HG03135 (cell line): ENCODE measurements around the gene DPH3.
A peak's percentile ranks its signal among the peaks of the same experiment; 100 is the strongest.
"Not testable (repeated sequence)": the region's sequence is repeated elsewhere in the genome, so short reads cannot be mapped to it uniquely, and the experiment has no call there.

Source experiments
- ATAC-seq: cut with Tn5 transposase; IDR thresholded peaks from one replicate; pipeline ENCODE4 v1.9.1; 2021; ENCODE audit warnings: mild to moderate bottlenecking, moderate library complexity; ENCODE audit not compliant: unreplicated experiment

The DPH3 gene

DNA sequence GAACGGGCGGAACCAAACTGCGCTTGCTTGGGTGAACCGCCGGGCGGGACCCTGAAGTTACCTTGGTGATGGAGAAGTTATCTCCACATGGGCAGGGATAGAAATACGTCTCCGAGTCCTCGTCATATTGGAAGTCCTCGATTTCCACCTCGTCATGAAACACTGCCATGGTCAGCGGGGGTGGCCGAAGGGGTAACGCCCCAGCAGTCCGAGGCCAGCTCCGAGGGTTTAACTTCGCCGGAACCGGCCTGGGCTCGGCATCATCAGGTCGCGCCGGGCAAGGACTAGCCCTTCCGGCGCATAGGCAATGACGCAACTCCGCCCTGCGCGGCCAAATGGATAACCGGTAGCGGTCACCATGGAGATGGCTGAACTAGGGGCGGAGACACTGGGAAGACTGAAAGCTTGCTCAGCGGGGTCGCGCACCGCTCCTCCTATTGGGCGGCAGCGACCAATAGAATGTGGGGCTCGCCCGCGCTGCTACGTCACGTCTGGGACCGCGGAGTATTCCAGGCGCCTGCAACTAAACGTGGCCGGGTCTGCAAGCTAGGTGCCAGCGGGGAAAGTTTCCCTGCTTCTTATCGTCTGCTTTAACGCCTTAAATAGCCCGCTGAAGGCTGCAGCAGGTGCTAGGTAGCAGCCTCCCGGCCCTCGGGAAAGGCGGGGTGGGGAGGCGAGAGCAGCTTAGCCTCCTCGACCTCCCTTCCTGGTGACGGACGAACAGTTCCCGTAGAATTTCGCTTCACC is at the start of gene DPH3, which contains the start of gene OXNAD1:
Gene DPH3, minus strand, starts transcription at position 236 of the 747 bp plus-strand sequence. Its CDS starts 67 bp downstream, at position 169.
Gene OXNAD1, plus strand, starts transcription at position 505 of the 747 bp plus-strand sequence. CDS start 5,741 bp downstream, outside the sequence.
- peak; percentile 99 for ATAC-seq

DNA sequence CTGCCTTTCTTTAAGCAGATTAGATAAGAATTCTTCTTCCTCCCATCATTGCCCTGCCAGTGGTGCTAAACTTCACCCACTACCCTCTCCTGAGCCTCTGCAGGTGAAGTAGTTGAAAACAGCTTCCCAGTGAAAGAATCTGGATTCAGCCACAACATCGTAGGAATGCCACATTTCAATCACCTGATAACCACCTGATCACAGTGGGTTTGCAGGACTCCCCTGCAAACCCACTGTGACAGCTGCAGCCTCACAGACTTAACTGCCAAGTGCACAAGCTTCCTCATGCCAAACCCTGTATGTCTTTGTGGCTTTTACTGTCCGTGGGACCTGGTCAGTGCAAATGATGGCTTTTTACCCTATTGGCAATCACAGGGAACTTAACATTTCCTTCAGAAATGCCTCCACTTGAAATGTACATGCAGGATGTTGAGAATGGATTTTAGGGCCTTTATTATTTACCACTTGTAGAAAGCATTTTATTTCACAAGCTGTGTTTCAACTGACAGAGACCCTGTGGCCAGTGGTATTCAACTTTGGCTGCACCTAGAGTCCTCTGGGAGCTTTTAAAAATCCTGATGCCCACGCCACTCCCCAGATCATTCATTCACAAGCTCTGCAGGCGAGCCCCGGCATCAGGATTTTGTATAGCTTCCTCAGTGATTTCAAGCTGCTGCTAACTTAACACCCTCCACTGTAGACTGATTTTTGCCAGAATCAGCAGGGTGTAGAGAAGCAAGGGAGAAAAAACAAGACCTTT is 49.3 kb upstream of the DPH3 start:
- ATAC-seq: no peak

DNA sequence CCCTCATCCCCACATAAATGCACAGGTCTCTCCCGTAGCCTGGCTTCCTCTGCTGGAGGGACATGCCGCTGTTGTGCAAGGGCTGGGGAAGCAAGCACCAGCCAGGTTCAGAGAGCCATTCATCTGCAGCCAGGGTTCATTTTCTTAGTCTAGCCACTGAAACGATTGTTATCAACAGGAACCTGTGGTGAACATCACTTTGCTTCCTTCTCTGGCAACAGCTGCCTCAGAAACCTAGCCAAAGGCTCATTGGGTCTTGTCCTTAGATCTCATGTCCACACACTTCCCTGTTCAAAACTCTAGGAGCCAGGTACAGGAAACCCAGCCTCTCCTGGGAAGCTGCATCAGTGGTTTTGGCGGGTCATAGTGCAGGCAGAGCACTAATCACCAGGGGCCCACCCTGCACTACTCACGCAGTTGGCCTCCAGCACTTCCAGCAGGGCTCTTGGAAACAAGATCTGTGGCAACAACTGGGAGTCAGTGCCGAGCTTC is 47.3 kb upstream of the DPH3 start:
- peak; percentile 69 for ATAC-seq

DNA sequence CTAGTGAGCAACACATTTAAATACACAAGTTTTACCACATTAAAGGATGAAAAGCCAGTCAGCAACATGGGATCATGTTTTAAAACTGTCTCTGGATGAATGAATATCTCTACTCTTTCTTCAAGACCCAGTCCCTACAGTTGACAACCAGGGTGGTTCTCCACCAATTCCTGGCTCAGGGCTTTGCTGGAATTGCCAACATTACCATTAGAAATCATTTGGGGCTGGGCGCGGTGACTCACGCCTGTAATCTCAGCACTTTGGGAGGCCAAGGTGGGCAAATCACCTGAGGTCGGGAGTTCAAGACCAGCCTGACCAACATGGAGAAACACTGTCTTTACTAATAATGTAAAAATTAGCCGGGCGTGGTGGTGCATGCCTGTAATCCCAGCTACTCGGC is 45.7 kb upstream of the DPH3 start:
- not testable (repeated sequence) for ATAC-seq

DNA sequence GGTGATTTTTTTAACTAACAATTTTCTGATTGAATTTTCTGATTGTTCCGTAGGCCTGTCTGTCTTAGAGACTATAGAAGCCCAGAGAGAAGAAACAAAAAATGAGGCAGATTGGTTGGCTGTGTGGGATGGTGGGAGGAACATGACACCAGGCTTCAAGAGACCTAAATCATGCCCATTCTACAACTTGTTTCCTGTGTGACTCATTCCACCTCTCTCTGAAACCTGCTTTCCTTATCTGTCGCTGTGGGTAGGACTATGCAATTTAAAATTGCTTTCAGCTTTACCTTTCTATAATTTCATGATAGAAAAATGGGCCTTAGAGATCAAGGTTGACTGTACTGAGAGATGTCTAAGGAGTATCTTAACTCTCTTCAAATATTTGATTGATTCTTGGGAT is 44.8 kb upstream of the DPH3 start:
- peak; percentile 67 for ATAC-seq

DNA sequence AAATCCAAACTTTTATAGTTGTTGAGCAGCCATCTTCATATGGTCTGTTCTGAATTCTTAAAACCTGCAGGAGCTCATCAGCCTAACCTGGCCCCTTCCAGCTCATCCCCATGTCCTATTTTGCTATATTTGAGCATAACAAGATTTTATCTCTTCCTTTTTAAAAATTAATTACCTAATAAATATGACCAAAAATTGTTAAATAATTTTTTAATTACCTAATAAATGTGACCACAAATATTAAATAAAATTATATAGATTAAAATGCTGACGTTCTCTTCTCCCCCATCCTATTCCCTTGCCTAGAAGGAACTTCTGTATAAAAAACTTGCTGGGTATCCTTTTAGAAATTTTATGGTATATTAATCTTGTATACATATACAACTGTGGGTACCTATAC is 44.0 kb upstream of the DPH3 start:
- no peak for ATAC-seq

DNA sequence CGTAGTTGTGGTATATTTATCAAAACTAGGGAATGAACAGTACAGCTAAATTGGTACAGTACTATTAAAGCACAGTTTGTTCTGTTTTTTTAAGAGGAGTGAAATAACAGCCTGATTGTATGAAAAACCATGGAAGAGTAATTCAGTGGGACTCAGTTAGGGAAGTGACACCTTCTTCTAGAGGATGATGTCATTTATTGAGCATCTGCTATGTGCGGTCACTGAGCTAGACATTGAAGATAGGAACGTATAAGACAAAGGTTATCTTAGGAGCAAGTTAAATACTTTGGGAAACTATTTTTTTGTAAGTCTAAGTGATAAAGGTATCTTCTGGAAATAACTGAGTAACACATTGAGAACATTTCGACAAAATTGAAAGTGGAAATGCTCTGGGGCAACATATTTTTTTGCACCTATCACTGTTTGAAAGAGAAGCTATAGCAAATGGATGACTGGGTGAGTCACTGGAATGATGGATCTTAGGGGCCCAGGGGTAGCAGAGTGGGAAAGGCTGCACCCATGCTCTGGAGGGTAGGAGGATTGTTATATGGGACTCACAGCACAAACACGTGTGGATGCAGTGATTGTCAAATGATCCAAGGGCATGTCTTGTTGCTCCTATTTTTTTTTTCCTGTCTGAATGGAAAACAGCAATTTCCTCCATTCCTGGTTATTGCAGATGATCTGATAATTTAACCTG is 43.2 kb upstream of the DPH3 start:
- ATAC-seq: no peak

DNA sequence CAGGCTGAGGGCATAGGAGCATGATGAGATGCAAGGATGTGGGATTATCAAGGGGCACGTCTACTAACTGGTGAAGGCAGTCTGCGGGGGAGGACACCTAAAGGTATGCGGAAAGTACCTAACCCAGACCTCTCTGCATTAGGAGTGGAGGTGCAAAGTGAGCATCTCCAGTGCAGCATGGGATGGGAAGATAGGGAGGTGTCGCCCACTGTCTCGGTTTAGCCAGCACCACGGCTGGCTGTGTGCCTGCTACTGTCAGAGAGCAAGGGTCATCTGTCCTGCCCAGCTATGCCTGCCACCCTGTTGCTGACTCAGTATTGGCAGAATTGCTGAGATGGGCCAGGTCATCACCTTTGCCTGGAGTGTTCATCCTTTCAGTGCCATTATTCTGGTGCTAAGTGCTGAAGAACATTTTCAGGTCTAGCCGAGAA is 40.4 kb upstream of the DPH3 start:
- no peak for ATAC-seq

DNA sequence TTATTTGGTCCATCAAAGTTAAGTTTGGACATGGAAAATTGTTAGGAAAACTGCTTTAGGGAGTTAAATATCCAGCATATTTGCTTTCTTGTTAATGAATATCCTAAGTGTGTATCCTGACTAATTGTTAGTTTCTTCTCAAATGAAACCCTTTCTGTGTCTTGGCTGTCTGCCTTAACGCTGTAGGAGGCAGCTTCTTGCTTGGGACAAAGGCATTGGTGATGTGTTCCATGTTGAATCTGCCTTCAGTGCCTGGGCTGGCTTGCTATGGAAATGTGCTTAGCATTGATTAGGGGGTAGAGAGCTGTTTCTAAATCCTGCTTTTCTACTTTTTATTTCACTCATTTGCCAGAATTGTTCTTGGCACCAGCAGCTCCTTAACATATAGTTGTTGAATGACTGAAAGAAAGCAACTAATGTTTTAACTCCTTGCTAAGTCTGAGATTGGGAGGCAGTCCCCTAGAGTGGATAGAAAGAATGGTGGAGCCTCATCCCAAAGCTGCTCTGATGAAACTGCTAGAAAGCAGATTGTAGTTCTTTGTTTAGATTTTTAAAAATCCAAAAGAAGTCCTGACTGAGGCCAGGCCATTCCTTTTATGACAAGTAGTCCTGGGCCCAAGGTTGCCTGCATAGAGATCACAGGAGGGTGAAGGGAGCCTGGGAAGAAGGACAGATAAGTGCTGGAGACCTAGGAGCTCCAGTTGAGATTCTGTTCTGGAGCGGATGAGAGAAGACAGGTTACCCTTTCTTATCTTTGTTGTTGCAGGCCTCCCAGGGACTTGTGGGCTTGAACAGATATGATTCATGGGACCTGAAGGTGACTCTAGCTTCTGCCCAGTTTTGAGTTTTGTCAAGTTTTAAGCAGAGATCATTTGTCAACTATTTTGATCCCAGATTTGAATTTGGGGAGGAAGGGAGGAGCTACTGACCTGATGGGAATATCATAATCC is 39.6 kb upstream of the DPH3 start:
- no peak for ATAC-seq

DNA sequence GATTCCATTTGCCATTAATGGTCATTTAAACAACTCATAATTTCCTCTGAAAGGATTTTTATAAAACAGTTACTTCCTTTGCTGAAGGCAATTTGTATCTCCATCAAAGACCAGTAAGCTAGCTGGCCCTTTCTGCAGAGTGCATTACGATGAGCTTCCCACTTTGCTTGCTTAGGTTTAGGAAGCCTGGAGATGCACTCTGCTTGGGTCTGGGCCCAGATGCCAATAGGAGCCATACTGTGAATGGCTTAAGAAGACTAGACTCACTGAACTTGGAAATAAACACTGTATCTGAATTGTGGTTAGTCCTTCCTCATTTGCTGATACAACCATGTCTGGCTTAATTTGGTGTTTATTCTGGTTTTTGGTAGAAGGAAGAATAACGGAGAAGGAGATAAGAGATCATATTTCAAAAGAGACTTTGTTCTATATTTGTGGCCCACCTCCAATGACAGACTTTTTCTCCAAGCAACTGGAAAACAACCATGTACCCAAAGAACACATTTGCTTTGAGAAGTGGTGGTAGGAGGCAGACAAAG is 38.4 kb upstream of the DPH3 start:
- ATAC-seq: no peak

DNA sequence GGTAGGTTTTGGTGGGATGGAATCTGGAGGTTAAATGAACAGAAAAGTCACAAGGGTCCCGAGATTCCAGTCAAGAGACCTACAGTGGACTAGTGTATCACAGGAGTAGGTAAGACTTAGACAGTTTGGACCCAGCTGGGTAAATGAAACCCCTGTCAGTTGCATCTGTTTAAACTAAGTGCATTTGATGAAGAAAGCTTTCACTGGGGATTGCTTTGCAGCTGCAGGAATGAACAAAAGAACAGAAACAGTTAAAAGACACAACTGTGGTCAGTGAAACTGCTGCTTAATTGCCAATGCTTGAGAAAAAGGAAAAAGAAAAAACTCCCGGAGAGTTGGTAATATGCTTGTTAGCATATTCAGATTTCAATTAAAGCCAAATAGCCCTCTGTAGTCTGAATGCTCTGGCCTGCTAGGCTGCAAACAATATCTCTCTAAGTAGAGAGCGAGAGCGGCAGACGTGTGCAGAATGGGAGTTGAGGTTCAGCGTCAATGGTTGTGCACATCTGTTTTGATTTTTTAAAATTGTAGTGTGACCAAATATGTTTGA is 37.4 kb upstream of the DPH3 start:
- no peak for ATAC-seq

DNA sequence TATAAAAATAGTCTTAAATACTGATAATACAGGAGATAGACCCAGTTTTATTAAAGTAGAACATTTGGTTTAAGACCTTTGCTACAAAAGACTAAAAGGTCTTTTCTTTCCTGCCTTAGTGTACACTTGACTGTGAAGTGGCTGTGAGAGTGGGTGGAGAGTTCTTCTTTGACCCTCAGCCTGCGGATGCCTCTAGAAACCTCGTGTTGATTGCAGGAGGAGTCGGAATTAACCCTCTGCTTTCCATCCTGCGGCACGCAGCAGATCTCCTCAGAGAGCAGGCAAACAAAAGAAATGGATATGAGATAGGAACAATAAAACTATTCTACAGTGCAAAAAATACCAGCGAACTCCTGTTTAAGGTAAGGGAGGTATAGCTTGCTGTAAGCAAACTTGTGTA is 36.8 kb upstream of the DPH3 start:
- ATAC-seq: no peak

DNA sequence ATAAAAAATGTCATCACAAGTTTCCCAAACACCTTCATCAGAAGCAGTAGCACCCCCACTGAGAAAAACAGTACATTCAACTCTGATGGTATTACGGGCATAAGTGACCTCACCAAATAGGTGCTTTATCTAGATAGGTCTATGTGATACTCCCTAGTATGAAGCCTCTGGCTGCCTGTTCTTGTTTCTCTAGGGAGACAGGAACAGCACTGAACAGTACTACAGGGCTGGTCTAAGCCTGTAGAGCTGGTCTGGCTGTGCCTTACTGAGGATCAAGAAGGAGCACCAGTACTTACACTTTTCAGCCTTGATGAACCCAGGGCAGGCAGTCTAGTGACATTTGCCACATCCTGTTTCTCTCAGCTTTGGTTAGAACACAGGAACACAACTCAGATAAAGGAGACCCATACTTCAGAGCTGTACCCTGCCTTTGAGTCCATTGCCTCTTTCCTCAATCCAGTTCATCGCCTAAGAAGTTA is 36.2 kb upstream of the DPH3 start:
- ATAC-seq: peak; percentile 63

DNA sequence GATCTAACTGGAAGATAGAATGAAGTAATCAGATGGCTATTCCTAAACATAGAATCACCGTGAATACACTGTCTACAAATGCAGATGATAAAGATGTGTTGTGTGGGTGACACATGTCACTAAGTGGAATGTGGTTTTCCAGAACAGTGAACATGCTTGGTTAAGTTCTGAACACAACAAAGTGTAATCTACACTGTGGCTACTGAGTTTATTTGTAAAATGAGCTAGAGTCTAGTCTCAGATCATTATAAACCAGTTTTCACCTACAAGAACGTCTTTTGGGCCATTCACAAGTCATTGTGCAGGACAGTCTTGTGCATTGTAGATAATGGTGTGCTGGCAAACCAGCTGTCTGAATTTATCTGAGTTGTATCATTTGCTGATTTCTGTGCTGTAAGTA is 35.6 kb upstream of the DPH3 start:
- no peak for ATAC-seq

DNA sequence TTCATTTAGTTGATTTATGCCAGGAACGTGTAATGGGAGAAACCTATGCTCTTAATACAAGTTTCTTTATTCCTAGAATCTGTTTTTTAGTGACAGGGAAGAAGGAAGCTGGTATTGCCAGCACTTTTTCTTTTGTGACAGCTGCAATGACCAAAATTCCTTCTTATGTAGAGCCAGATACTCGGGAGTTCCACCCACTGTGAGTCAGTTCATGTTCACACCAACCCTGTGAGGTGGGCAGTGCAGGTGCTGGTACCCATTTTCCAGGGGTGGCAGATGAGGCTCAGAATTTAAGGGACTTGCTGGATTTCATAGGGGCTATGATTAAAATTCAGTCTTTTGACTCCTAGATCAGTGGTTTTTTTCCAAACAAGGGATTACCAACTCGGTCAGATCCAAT is 35.0 kb upstream of the DPH3 start:
- no peak for ATAC-seq

DNA sequence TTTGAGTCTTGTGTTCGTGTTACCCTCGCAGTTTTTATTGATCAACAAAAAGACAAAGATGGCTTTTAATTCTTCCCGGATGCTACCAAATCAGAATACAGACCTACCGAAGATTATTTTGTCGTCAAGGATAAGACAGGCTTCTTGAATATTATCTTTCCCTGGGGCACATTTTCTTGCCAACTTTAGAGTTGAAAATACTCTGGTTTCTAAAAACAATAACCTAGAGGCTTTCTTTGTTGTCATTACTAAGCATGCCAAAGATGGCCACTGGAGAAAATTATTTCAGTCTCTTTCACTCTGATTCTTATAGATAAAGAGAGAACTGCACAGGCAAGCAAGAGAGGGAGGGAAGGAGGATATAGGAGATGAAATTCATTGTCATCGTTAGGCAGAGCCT is 34.1 kb upstream of the DPH3 start:
- no peak for ATAC-seq

DNA sequence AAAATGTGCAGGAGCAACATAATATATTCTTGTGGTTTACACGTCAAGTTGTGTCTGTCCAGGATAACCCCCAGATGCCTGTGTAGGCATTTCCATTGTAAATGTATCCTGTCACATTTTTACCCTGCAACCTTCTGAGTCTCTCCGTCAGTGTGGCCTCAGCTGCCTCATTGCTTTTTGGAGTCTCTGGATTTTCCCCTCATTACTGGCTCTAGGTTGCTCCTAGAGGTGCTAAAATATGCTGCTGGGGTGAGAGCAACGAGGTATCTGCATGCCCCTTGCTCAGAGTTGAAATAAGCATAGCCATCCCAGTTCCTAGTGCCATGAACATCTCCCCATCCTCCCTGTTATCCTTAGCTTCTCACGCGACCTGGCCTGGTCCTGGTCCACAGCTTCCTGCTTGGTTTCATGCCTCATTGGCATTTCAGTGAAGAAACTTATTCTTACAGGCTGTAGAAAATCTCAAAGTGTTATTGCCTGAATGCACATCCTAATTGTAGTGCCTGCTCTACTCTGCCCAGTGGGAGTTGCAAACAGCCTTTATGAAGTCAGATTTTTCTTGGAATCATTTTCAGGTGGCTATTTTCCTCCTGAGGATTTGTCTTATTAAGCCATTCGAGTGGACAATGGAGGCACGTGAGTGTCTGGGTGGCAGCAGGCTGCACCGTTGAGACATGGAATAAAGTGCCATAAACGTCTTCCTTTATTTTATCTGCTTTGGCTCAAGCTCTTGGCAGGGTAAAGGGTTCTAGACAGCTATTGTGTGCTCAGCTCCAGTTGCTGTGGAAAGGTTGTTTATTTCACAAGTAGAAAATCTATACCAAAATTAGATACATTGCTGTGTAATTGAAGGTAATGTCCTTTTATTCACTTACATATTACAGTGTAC is 33.5 kb upstream of the DPH3 start:
- no peak for ATAC-seq

DNA sequence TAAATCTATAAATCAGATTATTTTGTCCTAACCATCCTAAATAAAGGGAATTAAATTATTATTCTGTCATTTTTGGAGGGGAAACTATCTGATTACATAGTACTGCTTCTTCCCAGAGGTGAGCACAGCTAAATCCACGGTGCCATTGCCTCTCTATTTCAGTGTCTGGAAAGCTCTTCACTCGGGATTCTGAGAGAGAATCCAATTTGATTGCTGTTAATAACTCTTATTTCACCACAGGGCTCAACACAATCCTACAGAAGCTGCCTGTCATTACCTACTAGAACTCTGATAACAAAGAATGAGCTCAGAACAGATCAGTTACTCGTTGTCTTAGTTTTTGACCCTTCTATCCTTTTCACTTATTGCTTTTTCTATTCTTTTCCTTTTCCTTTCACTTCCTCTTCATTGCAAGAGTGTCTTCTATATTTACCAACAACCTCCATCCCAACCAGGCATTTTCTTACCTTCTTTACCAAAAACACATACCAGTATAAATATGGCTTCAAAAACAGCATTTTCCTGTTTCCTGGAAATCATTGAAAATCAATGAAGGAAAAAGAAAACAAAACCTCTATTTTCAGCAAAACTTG is 30.7 kb upstream of the DPH3 start:
- no peak for ATAC-seq
